ENCODE measurements around the gene IDH3A.
"Not testable (repeated sequence)": the region's sequence is repeated elsewhere in the genome, so short reads cannot be mapped to it uniquely, and the experiment has no call there.

IDH3A gene

GRCh38 chr15:78151075-78151474, 1.9 kb downstream of the IDH3A start:
- H3K27me3 ChIP-seq (replicated peaks; ENCODE audit: control insufficient read depth, insufficient read depth, low read length); H3K36me3 ChIP-seq (ENCODE audit: control insufficient read depth, insufficient read depth, low read length, severe bottlenecking); DNase-seq (ENCODE audit: low read depth); H3K9ac ChIP-seq (ENCODE audit: low read length); H3K4me3 ChIP-seq (ENCODE audit: low read length); H3K9me3 ChIP-seq (ENCODE audit: control insufficient read depth, low read length): not testable (repeated sequence)
- H3K4me1 ChIP-seq (ENCODE audit: control insufficient read depth, insufficient read depth, low read length) = peaks cover 41% of the 10 kb centered on the region

- DNase-seq (ENCODE audit: low read depth) = no peak
- Histone ChIP-seq H3K4me1 (ENCODE audit: control insufficient read depth, insufficient read depth, low read length) (peaks cover 41% of the 10 kb centered on the region), H3K9me3 (ENCODE audit: control insufficient read depth, low read length) (no peaks in the 10 kb centered on the region), H3K9ac (ENCODE audit: low read length) (peak overlapping the region; percentile 53), H3K4me3 (ENCODE audit: low read length) (peak overlapping the region; percentile 59), H3K27me3 (replicated peaks; ENCODE audit: control insufficient read depth, insufficient read depth, low read length) (no peaks in the 10 kb centered on the region), H3K36me3 (ENCODE audit: control insufficient read depth, insufficient read depth, low read length, severe bottlenecking) (peaks cover 25% of the 10 kb centered on the region)
These were observed 5.8 kb downstream of the IDH3A start for GRCh38 chr15:78154955-78155354.

GRCh38 chr15:78155355-78155939, 6.3 kb downstream of the IDH3A start:
- Histone ChIP-seq H3K4me1 (ENCODE audit: control insufficient read depth, insufficient read depth, low read length) (peaks cover 36% of the 10 kb centered on the region), H3K4me3 (ENCODE audit: low read length) (peak overlapping the region; percentile 59)

GRCh38 chr15:78156653-78157052, 7.5 kb downstream of the IDH3A start:
- Histone ChIP-seq H3K4me3 (ENCODE audit: low read length) (no peak overlapping the region), H3K4me1 (ENCODE audit: control insufficient read depth, insufficient read depth, low read length) (peaks cover 35% of the 10 kb centered on the region), H3K9ac (ENCODE audit: low read length) (peak overlapping the region; percentile 53), H3K9me3 (ENCODE audit: control insufficient read depth, low read length) (no peaks in the 10 kb centered on the region), H3K36me3 (ENCODE audit: control insufficient read depth, insufficient read depth, low read length, severe bottlenecking) (peaks cover 42% of the 10 kb centered on the region), H3K27me3 (replicated peaks; ENCODE audit: control insufficient read depth, insufficient read depth, low read length) (no peaks in the 10 kb centered on the region)
- DNase-seq (ENCODE audit: low read depth) = peak; percentile 10

More at GRCh38 chr15:78155355-78155939, 6.3 kb downstream of the IDH3A start:
- H3K9me3 ChIP-seq (ENCODE audit: control insufficient read depth, low read length) = no peaks in the 10 kb centered on the region
- H3K9ac ChIP-seq (ENCODE audit: low read length) = peak overlapping the region; percentile 53
- H3K36me3 ChIP-seq (ENCODE audit: control insufficient read depth, insufficient read depth, low read length, severe bottlenecking) = peaks cover 30% of the 10 kb centered on the region
- peak; percentile 66 for DNase-seq (ENCODE audit: low read depth)
- H3K27me3 ChIP-seq (replicated peaks; ENCODE audit: control insufficient read depth, insufficient read depth, low read length) = no peaks in the 10 kb centered on the region

GRCh38 chr15:78157203-78157602, 8.0 kb downstream of the IDH3A start:
- Histone ChIP-seq H3K27me3 (replicated peaks; ENCODE audit: control insufficient read depth, insufficient read depth, low read length) (no peaks in the 10 kb centered on the region), H3K36me3 (ENCODE audit: control insufficient read depth, insufficient read depth, low read length, severe bottlenecking) (peaks cover 47% of the 10 kb centered on the region), H3K9ac (ENCODE audit: low read length) (no peak overlapping the region), H3K4me3 (ENCODE audit: low read length) (no peak overlapping the region), H3K4me1 (ENCODE audit: control insufficient read depth, insufficient read depth, low read length) (peaks cover 35% of the 10 kb centered on the region), H3K9me3 (ENCODE audit: control insufficient read depth, low read length) (no peaks in the 10 kb centered on the region)
- no peak for DNase-seq (ENCODE audit: low read depth)

- no peaks in the 10 kb centered on the region for H3K9me3 ChIP-seq (ENCODE audit: control insufficient read depth, low read length)
- peaks cover 69% of the 10 kb centered on the region for H3K36me3 ChIP-seq (ENCODE audit: control insufficient read depth, insufficient read depth, low read length, severe bottlenecking)
- no peak overlapping the region for H3K4me3 ChIP-seq (ENCODE audit: low read length)
- peaks cover 33% of the 10 kb centered on the region for H3K4me1 ChIP-seq (ENCODE audit: control insufficient read depth, insufficient read depth, low read length)
- no peak for DNase-seq (ENCODE audit: low read depth)
- H3K27me3 ChIP-seq (replicated peaks; ENCODE audit: control insufficient read depth, insufficient read depth, low read length) = no peaks in the 10 kb centered on the region
- H3K9ac ChIP-seq (ENCODE audit: low read length) = no peak overlapping the region
These were observed 10.2 kb downstream of the IDH3A start for GRCh38 chr15:78159395-78159794.

GRCh38 chr15:78162038-78162437, 12.9 kb downstream of the IDH3A start:
- no peak for DNase-seq (ENCODE audit: low read depth)
- no peaks in the 10 kb centered on the region for H3K9me3 ChIP-seq (ENCODE audit: control insufficient read depth, low read length)
- H3K4me1 ChIP-seq (ENCODE audit: control insufficient read depth, insufficient read depth, low read length) = peaks cover 6% of the 10 kb centered on the region
- peaks cover 93% of the 10 kb centered on the region for H3K36me3 ChIP-seq (ENCODE audit: control insufficient read depth, insufficient read depth, low read length, severe bottlenecking)
- no peak overlapping the region for H3K9ac ChIP-seq (ENCODE audit: low read length)
- H3K4me3 ChIP-seq (ENCODE audit: low read length) = no peak overlapping the region
- H3K27me3 ChIP-seq (replicated peaks; ENCODE audit: control insufficient read depth, insufficient read depth, low read length) = no peaks in the 10 kb centered on the region

GRCh38 chr15:78164010-78164409, 14.8 kb downstream of the IDH3A start:
- H3K4me3 ChIP-seq (ENCODE audit: low read length) = no peak overlapping the region
- no peaks in the 10 kb centered on the region for H3K9me3 ChIP-seq (ENCODE audit: control insufficient read depth, low read length)
- no peaks in the 10 kb centered on the region for H3K27me3 ChIP-seq (replicated peaks; ENCODE audit: control insufficient read depth, insufficient read depth, low read length)
- no peaks in the 10 kb centered on the region for H3K4me1 ChIP-seq (ENCODE audit: control insufficient read depth, insufficient read depth, low read length)
- no peak for DNase-seq (ENCODE audit: low read depth)
- peaks cover 96% of the 10 kb centered on the region for H3K36me3 ChIP-seq (ENCODE audit: control insufficient read depth, insufficient read depth, low read length, severe bottlenecking)
- no peak overlapping the region for H3K9ac ChIP-seq (ENCODE audit: low read length)

- Histone ChIP-seq H3K27me3 (replicated peaks; ENCODE audit: control insufficient read depth, insufficient read depth, low read length) (no peaks in the 10 kb centered on the region), H3K4me3 (ENCODE audit: low read length) (no peak overlapping the region), H3K9me3 (ENCODE audit: control insufficient read depth, low read length) (peaks cover 4% of the 10 kb centered on the region), H3K4me1 (ENCODE audit: control insufficient read depth, insufficient read depth, low read length) (no peaks in the 10 kb centered on the region), H3K36me3 (ENCODE audit: control insufficient read depth, insufficient read depth, low read length, severe bottlenecking) (peaks cover 96% of the 10 kb centered on the region), H3K9ac (ENCODE audit: low read length) (no peak overlapping the region)
- no peak for DNase-seq (ENCODE audit: low read depth)
These were observed 18.2 kb downstream of the IDH3A start for GRCh38 chr15:78167227-78167888.

GRCh38 chr15:78168608-78169007, 19.4 kb downstream of the IDH3A start:
- Histone ChIP-seq H3K4me3 (ENCODE audit: low read length) (no peak overlapping the region), H3K9me3 (ENCODE audit: control insufficient read depth, low read length) (peaks cover 4% of the 10 kb centered on the region), H3K9ac (ENCODE audit: low read length) (no peak overlapping the region), H3K4me1 (ENCODE audit: control insufficient read depth, insufficient read depth, low read length) (no peaks in the 10 kb centered on the region), H3K27me3 (replicated peaks; ENCODE audit: control insufficient read depth, insufficient read depth, low read length) (no peaks in the 10 kb centered on the region), H3K36me3 (ENCODE audit: control insufficient read depth, insufficient read depth, low read length, severe bottlenecking) (peaks cover 88% of the 10 kb centered on the region)
- no peak for DNase-seq (ENCODE audit: low read depth)

- Histone ChIP-seq H3K9ac (ENCODE audit: low read length) (no peak overlapping the region), H3K4me3 (ENCODE audit: low read length) (no peak overlapping the region), H3K9me3 (ENCODE audit: control insufficient read depth, low read length) (peaks cover 4% of the 10 kb centered on the region), H3K27me3 (replicated peaks; ENCODE audit: control insufficient read depth, insufficient read depth, low read length) (no peaks in the 10 kb centered on the region), H3K36me3 (ENCODE audit: control insufficient read depth, insufficient read depth, low read length, severe bottlenecking) (peaks cover 64% of the 10 kb centered on the region), H3K4me1 (ENCODE audit: control insufficient read depth, insufficient read depth, low read length) (no peaks in the 10 kb centered on the region)
- DNase-seq (ENCODE audit: low read depth) = no peak
These were observed 21.9 kb downstream of the IDH3A start for GRCh38 chr15:78170848-78171773.

All from adipocyte (in vitro differentiated cells).